Measurements from ENCODE around the gene ESYT1.

GRCh38 chr12:56193025-56193578 lies 65.0 kb downstream of the ESYT1 start:
- no peak for TF ChIP-seq SUZ12 (IDR thresholded peaks at IDR 0.05; ENCODE audit: extremely low read depth, insufficient read depth, insufficient read length)
- no peak for TF ChIP-seq ZNF274 (IDR thresholded peaks at IDR 0.05; ENCODE audit: low read depth, low read length)

All from NT2/D1 (cell line).